ENCODE measurements around the gene SLC15A1.

DNA sequence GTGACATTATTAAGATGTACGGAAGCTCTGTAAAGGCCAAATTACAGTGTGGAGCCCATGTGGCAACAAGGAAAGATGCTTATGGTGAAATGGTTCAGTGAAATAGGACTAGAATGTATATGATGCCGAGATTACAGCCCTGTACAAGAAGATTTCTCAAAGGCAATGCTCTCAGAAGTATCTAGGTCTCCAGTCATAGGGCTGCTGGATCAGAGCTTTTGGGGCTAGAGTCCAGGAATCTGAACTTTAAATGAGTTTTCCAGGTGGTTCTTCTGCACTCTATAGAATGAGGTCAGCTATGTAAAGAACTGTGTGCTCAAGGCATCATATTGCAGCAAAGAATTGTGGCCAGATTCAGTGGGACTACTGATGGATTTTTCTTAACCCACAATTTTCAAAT lies 100.2 kb downstream of the SLC15A1 start:
- TF ChIP-seq CTCF (IDR thresholded peaks at IDR 0.05) (no peak), POLR2A (IDR thresholded peaks at IDR 0.05) (no peak)

Measured in uterus (tissue), 2 donors.